ENCODE data around the gene CLK4.

Gene CLK4

GRCh38 chr5:178583279-178583678, 43.6 kb downstream of the CLK4 start:
- DNase-seq, result no peak

GRCh38 chr5:178582291-178582690, 44.6 kb downstream of the CLK4 start:
- no peak for DNase-seq

- no peak for DNase-seq
These were observed 45.2 kb downstream of the CLK4 start for GRCh38 chr5:178581621-178582020.

GRCh38 chr5:178580271-178580955, 46.4 kb downstream of the CLK4 start:
- no peak for DNase-seq

- DNase-seq, result no peak
These were observed 48.9 kb downstream of the CLK4 start for GRCh38 chr5:178577944-178578343.

- DNase-seq, result no peak
These were observed 49.4 kb downstream of the CLK4 start for GRCh38 chr5:178577376-178577839.

GRCh38 chr5:178576591-178577351, 50.1 kb downstream of the CLK4 start:
- DNase-seq, result no peak

- no peak for DNase-seq
These were observed 53.6 kb downstream of the CLK4 start for GRCh38 chr5:178573216-178573615.

- DNase-seq, result no peak
These were observed 54.2 kb downstream of the CLK4 start for GRCh38 chr5:178572617-178573016.

- no peak for DNase-seq
These were observed 57.4 kb downstream of the CLK4 start for GRCh38 chr5:178569485-178569884.

GRCh38 chr5:178564811-178565550, 61.9 kb downstream of the CLK4 start:
- no peak for DNase-seq

GRCh38 chr5:178564397-178564796, 62.5 kb downstream of the CLK4 start:
- DNase-seq, result no peak

- DNase-seq, result no peak
These were observed 63.2 kb downstream of the CLK4 start for GRCh38 chr5:178563621-178564020.

GRCh38 chr5:178561746-178562264, 65.0 kb downstream of the CLK4 start:
- no peak for DNase-seq

- DNase-seq, result no peak
These were observed 65.9 kb downstream of the CLK4 start for GRCh38 chr5:178560911-178561310.

- no peak for DNase-seq
These were observed 69.4 kb downstream of the CLK4 start for GRCh38 chr5:178557416-178557815.

- DNase-seq, result no peak
These were observed 71.1 kb downstream of the CLK4 start for GRCh38 chr5:178555771-178556211.

- no peak for DNase-seq
These were observed 71.8 kb downstream of the CLK4 start for GRCh38 chr5:178555005-178555404.

- DNase-seq, result no peak
These were observed 72.5 kb downstream of the CLK4 start for GRCh38 chr5:178554311-178554710.

- no peak for DNase-seq
These were observed 73.3 kb downstream of the CLK4 start for GRCh38 chr5:178553517-178553916.

All from CD4-positive, alpha-beta T cell treated with Interleukin-10 for 1 hour (primary cell).